Suprapubic skin (tissue), 4 donors: ENCODE measurements around the gene NID2. TPM values are rescaled to one million over a fixed set of nuclear protein-coding genes. Genes with fewer than 3 reads are reported as not detected.

ENCODE experiments used
- DNase-seq, 2 donors: peaks; one replicate each; pipeline ENCODE4 v3.0.0-alpha.2; 2019; ENCODE audit warnings: low spot score in 2 of 2
- H3K27ac ChIP-seq: fragments of 200-600 bp; sonication (generic); one replicate; pipeline ENCODE4 v1.5.1; 2019
- H3K27me3 ChIP-seq: fragments of 200-600 bp; sonication (generic); one replicate; pipeline ENCODE4 v1.5.1; 2019
- H3K36me3 ChIP-seq: fragments of 200-600 bp; sonication (generic); one replicate; pipeline ENCODE4 v1.5.1; 2019
- H3K4me1 ChIP-seq: fragments of 200-600 bp; sonication (generic); one replicate; pipeline ENCODE4 v1.5.1; 2019
- H3K4me3 ChIP-seq: fragments of 200-600 bp; sonication (generic); one replicate; pipeline ENCODE4 v1.5.1; 2019; ENCODE audit warnings: mild to moderate bottlenecking
- H3K9me3 ChIP-seq: fragments of 200-600 bp; sonication (generic); one replicate; pipeline ENCODE4 v1.5.1; 2019
- EP300 ChIP-seq: sonication (generic); formaldehyde crosslinking; IDR thresholded peaks from one replicate; pipeline ENCODE4 v1.6.1; 2017; ENCODE audit warnings: antibody characterized with exemption
- POLR2A ChIP-seq, 2 donors: fragments of 450-650 bp; IDR thresholded peaks; one replicate each; pipeline ENCODE4 v1.6.1; 2017; ENCODE audit warnings: antibody characterized with exemption in 2 of 2, mild to moderate bottlenecking in 2 of 2, moderate library complexity in 2 of 2
- POLR2AphosphoS5 ChIP-seq, 3 donors: sonication (generic); formaldehyde crosslinking; IDR thresholded peaks; one replicate each; pipeline ENCODE4 v1.6.1; 2017; ENCODE audit warnings: antibody characterized with exemption in 3 of 3
- WGBS: methylation state at CpG from one replicate; pipeline ENCODE4 v1.1.5; 2018; 5-methylcytosine and 5-hydroxymethylcytosine counted together
- total RNA-seq, 4 donors: library from RNA; depleted of rRNA; stranded (reverse); fragments of >200 nt; gene quantifications; one replicate each; pipeline ENCODE4 v1.1.0, GENCODE V29; 2016
- TF ChIP-seq, protein P1 (sequence below), 2 donors: fragments of 200-600 bp in 1 of 2; fragments of 450-650 bp in 1 of 2; sonication (generic) in 1 of 2; IDR thresholded peaks; one replicate each; pipeline ENCODE4 v1.5.1; 2016 to 2019; ENCODE audit warnings: antibody characterized with exemption in 2 of 2, mild to moderate bottlenecking in 1 of 2, moderate library complexity in 1 of 2

NID2 gene
- total RNA-seq, 4 donors from 2014 or later: 1.0 to 4.3 (median 2.6) TPM

GRCh38 chr14:52025310-52025709, 43.5 kb downstream of the NID2 start:
- H3K27ac ChIP-seq: no peak overlapping the region
- H3K4me1 ChIP-seq: peaks cover 5% of the 10 kb centered on the region
- no peaks in the 10 kb centered on the region for H3K27me3 ChIP-seq
- H3K9me3 ChIP-seq: no peaks in the 10 kb centered on the region
- no peak for DNase-seq
- H3K4me3 ChIP-seq: no peak overlapping the region
- no peaks in the 10 kb centered on the region for H3K36me3 ChIP-seq
- TF ChIP-seq, protein P1, sequence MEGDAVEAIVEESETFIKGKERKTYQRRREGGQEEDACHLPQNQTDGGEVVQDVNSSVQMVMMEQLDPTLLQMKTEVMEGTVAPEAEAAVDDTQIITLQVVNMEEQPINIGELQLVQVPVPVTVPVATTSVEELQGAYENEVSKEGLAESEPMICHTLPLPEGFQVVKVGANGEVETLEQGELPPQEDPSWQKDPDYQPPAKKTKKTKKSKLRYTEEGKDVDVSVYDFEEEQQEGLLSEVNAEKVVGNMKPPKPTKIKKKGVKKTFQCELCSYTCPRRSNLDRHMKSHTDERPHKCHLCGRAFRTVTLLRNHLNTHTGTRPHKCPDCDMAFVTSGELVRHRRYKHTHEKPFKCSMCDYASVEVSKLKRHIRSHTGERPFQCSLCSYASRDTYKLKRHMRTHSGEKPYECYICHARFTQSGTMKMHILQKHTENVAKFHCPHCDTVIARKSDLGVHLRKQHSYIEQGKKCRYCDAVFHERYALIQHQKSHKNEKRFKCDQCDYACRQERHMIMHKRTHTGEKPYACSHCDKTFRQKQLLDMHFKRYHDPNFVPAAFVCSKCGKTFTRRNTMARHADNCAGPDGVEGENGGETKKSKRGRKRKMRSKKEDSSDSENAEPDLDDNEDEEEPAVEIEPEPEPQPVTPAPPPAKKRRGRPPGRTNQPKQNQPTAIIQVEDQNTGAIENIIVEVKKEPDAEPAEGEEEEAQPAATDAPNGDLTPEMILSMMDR (IDR thresholded peaks at IDR 0.05): no peak
- TF ChIP-seq POLR2A (IDR thresholded peaks at IDR 0.05): no peak
- TF ChIP-seq EP300: no peak
- TF ChIP-seq POLR2AphosphoS5 (IDR thresholded peaks at IDR 0.05): no peak

- 42% methylated on average over 1 of the region's 1 CpG for WGBS
- no peaks in the 10 kb centered on the region for H3K36me3 ChIP-seq
- TF ChIP-seq POLR2AphosphoS5 (IDR thresholded peaks at IDR 0.05) (no peak), POLR2A (IDR thresholded peaks at IDR 0.05) (no peak), EP300 (no peak)
- TF ChIP-seq, protein P1 (IDR thresholded peaks at IDR 0.05): no peak
- no peaks in the 10 kb centered on the region for H3K9me3 ChIP-seq
- no peaks in the 10 kb centered on the region for H3K27me3 ChIP-seq
- H3K4me3 ChIP-seq: no peak overlapping the region
- no peak overlapping the region for H3K27ac ChIP-seq
- peaks cover 5% of the 10 kb centered on the region for H3K4me1 ChIP-seq
- DNase-seq: no peak
Measured at GRCh38 chr14:52023518-52023917, 45.3 kb downstream of the NID2 start.

DNA sequence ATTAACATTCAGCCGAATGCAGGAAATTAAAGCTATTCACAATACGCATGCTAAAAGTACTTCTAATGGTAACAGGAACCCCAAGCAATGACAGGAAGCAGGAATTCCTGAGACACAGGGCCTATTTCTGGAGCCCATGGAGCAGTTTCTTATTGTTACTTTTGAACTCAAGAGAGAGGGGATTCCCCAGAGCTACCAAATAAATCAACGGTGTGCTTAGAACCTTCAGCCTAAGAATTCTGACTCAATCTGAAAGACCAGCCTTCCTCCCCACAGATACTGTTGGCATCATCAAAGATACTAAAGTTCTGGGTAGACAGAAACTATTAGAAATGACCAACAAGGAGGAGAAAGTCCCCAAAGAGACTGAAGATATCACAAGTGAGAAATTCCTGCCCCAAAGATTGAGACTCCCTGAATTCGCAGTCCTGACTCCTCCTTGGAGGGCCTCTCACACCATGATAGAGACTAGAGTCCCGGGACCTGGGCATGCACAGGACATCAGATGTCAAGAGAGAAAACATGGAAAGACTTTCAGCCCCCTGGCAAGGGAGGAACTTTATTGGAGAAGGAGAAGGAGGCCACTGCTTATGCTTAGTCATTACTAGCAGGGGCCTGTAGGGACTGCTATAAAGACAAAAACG, 46.8 kb downstream of the NID2 start:
- Histone ChIP-seq H3K27ac (no peak overlapping the region), H3K36me3 (no peaks in the 10 kb centered on the region), H3K4me1 (peaks cover 5% of the 10 kb centered on the region), H3K9me3 (no peaks in the 10 kb centered on the region), H3K4me3 (no peak overlapping the region), H3K27me3 (no peaks in the 10 kb centered on the region)
- TF ChIP-seq POLR2AphosphoS5 (IDR thresholded peaks at IDR 0.05) (no peak), POLR2A (IDR thresholded peaks at IDR 0.05) (no peak), EP300 (no peak)
- TF ChIP-seq, protein P1 (IDR thresholded peaks at IDR 0.05): no peak
- 71% methylated on average over 6 of the region's 6 CpGs for WGBS
- no peak for DNase-seq

GRCh38 chr14:52020866-52021717, 47.8 kb downstream of the NID2 start:
- no peak for DNase-seq
- Histone ChIP-seq H3K4me1 (peaks cover 5% of the 10 kb centered on the region), H3K9me3 (no peaks in the 10 kb centered on the region), H3K27me3 (no peaks in the 10 kb centered on the region), H3K27ac (no peak overlapping the region), H3K36me3 (no peaks in the 10 kb centered on the region), H3K4me3 (no peak overlapping the region)
- 67% methylated on average over 7 of the region's 7 CpGs for WGBS
- no peak for TF ChIP-seq EP300
- TF ChIP-seq, protein P1 (IDR thresholded peaks at IDR 0.05): no peak
- no peak for TF ChIP-seq POLR2A (IDR thresholded peaks at IDR 0.05)
- TF ChIP-seq POLR2AphosphoS5 (IDR thresholded peaks at IDR 0.05): no peak

GRCh38 chr14:52020161-52020714, 48.6 kb downstream of the NID2 start:
- H3K27ac ChIP-seq: no peak overlapping the region
- 72% methylated on average over 5 of the region's 5 CpGs for WGBS

More at GRCh38 chr14:52020161-52020714, 48.6 kb downstream of the NID2 start:
- H3K27me3 ChIP-seq: no peaks in the 10 kb centered on the region
- H3K4me1 ChIP-seq: peaks cover 5% of the 10 kb centered on the region
- no peak for DNase-seq
- H3K4me3 ChIP-seq: no peak overlapping the region
- no peaks in the 10 kb centered on the region for H3K9me3 ChIP-seq
- no peaks in the 10 kb centered on the region for H3K36me3 ChIP-seq
- TF ChIP-seq, protein P1 (IDR thresholded peaks at IDR 0.05): no peak
- TF ChIP-seq POLR2A (IDR thresholded peaks at IDR 0.05) (no peak), POLR2AphosphoS5 (IDR thresholded peaks at IDR 0.05) (no peak), EP300 (no peak)
